WI38 (cell line): ENCODE results near the gene GRIK5.

ENCODE experiments used
- H3K4me3 ChIP-seq: 2 replicates; pipeline ENCODE4 v1.5.1; 2011; ENCODE audit warnings: low read depth, mild to moderate bottlenecking, control low read depth, low read length
- TF ChIP-seq, protein P1 (sequence below): IDR thresholded peaks from 2 replicates; pipeline ENCODE4 v1.5.1; 2012; ENCODE audit warnings: low read depth, mild to moderate bottlenecking, control low read depth, low read length

Gene GRIK5, protein sequence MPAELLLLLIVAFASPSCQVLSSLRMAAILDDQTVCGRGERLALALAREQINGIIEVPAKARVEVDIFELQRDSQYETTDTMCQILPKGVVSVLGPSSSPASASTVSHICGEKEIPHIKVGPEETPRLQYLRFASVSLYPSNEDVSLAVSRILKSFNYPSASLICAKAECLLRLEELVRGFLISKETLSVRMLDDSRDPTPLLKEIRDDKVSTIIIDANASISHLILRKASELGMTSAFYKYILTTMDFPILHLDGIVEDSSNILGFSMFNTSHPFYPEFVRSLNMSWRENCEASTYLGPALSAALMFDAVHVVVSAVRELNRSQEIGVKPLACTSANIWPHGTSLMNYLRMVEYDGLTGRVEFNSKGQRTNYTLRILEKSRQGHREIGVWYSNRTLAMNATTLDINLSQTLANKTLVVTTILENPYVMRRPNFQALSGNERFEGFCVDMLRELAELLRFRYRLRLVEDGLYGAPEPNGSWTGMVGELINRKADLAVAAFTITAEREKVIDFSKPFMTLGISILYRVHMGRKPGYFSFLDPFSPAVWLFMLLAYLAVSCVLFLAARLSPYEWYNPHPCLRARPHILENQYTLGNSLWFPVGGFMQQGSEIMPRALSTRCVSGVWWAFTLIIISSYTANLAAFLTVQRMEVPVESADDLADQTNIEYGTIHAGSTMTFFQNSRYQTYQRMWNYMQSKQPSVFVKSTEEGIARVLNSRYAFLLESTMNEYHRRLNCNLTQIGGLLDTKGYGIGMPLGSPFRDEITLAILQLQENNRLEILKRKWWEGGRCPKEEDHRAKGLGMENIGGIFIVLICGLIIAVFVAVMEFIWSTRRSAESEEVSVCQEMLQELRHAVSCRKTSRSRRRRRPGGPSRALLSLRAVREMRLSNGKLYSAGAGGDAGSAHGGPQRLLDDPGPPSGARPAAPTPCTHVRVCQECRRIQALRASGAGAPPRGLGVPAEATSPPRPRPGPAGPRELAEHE

DNA sequence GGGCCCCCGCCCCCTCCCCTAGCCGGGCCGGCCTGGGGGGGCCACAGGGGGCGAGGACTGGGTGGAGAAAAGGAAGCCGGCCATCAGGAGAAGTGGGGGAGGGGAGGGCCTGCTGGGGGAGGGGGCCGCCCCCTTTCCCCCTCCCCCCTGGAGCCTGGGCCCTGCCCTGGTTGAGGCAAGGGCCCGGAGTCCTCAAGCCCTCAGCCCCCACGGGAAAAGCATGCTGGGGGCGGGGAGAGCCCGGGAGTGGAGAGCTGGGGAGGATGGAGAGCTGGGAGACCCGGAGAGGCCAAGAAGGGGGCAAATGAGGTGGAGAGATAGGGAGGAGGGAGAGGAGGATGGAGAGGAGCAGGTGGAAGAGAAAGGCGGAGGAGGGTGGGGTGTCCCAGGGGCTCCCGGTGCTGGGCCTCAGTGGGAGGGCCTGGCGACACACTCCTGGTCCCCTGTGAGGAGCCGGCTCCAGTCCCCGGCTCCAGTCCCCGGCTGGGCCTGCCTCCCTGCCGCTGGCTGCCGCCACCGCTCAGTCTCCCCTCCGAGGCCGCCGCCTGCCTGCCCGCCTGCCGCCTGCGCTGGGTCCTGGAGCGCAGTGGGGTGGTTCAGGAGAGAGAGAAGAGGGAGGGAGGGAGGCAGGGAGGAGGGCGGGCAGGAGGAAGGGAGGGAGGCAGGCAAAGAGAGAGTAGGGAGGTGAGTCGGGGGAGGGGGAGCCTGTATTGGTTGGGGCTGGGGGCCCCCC is at the start of gene GRIK5:
Gene GRIK5 (minus strand): TSS at position 588 of the 733 bp plus-strand sequence. CDS start 4,436 bp downstream, outside the sequence.
- TF ChIP-seq, protein P1, sequence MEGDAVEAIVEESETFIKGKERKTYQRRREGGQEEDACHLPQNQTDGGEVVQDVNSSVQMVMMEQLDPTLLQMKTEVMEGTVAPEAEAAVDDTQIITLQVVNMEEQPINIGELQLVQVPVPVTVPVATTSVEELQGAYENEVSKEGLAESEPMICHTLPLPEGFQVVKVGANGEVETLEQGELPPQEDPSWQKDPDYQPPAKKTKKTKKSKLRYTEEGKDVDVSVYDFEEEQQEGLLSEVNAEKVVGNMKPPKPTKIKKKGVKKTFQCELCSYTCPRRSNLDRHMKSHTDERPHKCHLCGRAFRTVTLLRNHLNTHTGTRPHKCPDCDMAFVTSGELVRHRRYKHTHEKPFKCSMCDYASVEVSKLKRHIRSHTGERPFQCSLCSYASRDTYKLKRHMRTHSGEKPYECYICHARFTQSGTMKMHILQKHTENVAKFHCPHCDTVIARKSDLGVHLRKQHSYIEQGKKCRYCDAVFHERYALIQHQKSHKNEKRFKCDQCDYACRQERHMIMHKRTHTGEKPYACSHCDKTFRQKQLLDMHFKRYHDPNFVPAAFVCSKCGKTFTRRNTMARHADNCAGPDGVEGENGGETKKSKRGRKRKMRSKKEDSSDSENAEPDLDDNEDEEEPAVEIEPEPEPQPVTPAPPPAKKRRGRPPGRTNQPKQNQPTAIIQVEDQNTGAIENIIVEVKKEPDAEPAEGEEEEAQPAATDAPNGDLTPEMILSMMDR: no peak

DNA sequence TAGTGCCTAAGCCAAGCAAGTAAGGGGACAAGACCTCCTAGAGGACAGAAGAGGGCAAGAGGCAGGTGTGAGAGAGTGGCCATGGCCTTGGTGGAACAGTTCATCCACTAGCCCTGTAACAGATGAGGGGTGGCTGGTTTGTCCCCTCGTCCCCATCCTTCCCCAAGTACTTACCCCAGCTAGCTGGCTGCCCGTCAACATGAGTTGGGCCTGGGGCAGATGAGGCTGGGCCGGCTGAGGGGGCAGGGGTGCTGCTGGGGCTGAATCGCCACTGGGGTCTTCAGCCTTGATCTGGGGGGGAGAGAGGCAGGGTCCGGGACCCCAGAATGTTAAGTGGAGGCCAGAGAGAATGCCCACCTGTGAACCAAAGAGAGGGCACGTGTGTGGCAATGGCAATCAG is 47.1 kb upstream of the GRIK5 start:
- TF ChIP-seq, protein P1: no peak
- H3K4me3 ChIP-seq: no peak overlapping the region

More for the DNA sequence above, at the start of gene GRIK5:
- no peak within 1 kb of the TSS for H3K4me3 ChIP-seq

DNA sequence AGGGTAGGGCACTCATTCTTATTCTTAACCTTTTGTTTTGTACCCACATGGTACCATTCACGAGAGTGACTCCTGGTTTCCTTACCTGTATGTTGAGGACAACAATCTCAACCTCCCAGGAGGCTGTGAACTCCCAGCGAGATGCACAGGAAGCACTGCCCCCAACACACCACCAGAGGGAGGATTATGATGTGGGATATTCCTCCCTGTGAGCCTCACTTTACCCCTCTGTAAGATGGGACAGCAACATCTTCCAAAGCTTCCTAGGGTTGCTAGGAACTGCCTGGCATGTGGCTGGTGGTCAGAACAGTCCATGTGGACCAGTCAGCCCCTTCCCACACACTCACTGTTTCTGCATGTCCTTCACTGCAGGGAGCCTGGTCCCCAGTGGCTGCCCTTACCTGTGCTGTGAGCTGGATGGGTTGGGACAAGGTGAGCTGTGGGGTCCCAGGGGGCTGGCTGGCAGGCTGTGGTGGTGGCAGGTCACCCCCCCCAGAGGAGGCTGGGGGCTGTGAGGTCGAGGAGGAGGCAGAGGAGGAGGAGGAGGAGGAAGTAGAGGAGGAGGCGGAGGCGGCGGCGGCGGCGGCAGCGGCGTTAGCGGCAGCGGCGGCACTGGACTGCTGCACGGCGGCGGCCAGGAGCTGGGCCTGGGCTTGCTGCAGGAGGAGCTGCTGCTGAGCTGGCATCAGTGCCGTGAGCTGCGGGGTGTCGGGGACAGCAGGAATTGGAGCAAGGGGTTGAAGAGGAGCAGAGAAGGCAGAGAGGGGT is 46.5 kb upstream of the GRIK5 start:
- TF ChIP-seq, protein P1: 0 out of 2 replicates have a peak, but pooled peaks have one; percentile 11

DNA sequence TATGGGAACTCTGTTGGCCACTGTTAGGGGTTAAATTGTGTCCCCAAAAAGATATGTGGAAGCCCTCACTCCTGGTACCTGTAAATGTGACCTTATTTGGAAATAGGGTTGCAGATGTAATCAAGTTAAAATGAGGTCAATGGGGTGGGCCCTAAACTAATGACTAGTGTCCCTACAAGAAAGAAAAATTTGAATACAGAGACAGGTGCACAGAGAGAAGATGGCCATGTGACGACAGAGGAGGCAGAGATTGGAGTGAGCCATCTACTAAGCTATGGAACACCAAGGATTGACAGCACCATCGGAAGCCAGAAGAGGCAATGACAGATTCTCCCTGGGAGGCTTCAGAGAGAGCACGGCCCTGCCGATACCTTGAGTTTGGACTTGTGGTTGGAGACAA is 45.7 kb upstream of the GRIK5 start:
- no peak overlapping the region for H3K4me3 ChIP-seq
- TF ChIP-seq, protein P1: no peak

More for the DNA sequence above, 46.5 kb upstream of the GRIK5 start:
- no peak overlapping the region for H3K4me3 ChIP-seq

DNA sequence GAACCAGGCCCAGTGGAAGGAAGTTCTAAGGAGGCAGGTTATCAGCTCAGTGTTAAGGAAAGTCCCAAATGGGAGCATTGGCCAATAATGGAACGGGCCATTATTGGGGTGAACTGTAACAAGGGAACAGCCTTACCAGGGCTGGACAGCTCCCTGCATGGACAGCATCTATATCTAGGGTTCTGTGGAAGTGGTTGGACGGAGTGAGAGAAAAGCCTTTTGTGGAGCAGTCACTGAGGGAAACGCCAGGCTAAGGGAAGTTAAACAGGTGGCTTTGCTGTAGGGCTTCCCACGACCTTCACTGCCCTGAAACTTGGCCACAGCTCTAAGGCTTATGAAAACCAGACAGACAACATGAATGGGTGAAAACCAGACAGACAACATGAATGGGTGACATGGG is 45.2 kb upstream of the GRIK5 start:
- TF ChIP-seq, protein P1: no peak
- H3K4me3 ChIP-seq: no peak overlapping the region

DNA sequence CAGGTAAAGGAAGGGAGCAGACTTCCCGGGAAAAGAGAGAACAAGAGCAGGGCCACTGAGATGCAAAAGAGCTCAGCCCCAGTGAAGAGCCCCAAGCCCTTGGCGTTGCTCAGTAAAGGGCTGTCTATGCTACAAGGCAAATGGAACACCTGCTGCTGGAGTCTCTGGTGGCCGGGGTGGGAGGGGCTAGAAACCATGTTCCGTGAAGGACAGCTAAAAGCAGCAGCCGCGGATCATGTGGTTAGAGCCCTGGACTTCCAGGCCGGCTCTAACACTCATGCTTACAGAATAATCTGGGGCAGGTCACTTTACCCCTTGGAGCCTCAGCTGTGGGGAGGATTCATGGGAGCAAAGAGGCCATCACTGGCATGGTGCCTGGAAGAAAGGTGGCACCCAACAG is 44.4 kb upstream of the GRIK5 start:
- peak overlapping the region; percentile 23 for H3K4me3 ChIP-seq
- TF ChIP-seq, protein P1: no peak
